ENCODE measurements around the gene SEMA4D.

GRCh38 chr9:89529243-89530035 is 31.5 kb upstream of the SEMA4D start:
- TF ChIP-seq FOXM1 (IDR thresholded peaks at IDR 0.05; ENCODE audit: borderline replicate concordance, low read depth) (no peak), ZBTB7A (IDR thresholded peaks at IDR 0.05; ENCODE audit: low read depth) (no peak), YY1 (IDR thresholded peaks at IDR 0.05; ENCODE audit: low read depth) (no peak), RAD21 (IDR thresholded peaks at IDR 0.05; ENCODE audit: low read depth) (no peak), EP300 (IDR thresholded peaks at IDR 0.05; ENCODE audit: borderline replicate concordance) (no peak), CEBPB (IDR thresholded peaks at IDR 0.05) (no peak), EGR1 (IDR thresholded peaks at IDR 0.05) (no peak), TAF1 (IDR thresholded peaks at IDR 0.05; ENCODE audit: low read depth) (no peak), CREB1 (IDR thresholded peaks at IDR 0.05; ENCODE audit: low read depth) (no peak)
- TF ChIP-seq, protein P1, sequence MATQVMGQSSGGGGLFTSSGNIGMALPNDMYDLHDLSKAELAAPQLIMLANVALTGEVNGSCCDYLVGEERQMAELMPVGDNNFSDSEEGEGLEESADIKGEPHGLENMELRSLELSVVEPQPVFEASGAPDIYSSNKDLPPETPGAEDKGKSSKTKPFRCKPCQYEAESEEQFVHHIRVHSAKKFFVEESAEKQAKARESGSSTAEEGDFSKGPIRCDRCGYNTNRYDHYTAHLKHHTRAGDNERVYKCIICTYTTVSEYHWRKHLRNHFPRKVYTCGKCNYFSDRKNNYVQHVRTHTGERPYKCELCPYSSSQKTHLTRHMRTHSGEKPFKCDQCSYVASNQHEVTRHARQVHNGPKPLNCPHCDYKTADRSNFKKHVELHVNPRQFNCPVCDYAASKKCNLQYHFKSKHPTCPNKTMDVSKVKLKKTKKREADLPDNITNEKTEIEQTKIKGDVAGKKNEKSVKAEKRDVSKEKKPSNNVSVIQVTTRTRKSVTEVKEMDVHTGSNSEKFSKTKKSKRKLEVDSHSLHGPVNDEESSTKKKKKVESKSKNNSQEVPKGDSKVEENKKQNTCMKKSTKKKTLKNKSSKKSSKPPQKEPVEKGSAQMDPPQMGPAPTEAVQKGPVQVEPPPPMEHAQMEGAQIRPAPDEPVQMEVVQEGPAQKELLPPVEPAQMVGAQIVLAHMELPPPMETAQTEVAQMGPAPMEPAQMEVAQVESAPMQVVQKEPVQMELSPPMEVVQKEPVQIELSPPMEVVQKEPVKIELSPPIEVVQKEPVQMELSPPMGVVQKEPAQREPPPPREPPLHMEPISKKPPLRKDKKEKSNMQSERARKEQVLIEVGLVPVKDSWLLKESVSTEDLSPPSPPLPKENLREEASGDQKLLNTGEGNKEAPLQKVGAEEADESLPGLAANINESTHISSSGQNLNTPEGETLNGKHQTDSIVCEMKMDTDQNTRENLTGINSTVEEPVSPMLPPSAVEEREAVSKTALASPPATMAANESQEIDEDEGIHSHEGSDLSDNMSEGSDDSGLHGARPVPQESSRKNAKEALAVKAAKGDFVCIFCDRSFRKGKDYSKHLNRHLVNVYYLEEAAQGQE (IDR thresholded peaks at IDR 0.05; ENCODE audit: low read depth): no peak
- TF ChIP-seq, protein P2, sequence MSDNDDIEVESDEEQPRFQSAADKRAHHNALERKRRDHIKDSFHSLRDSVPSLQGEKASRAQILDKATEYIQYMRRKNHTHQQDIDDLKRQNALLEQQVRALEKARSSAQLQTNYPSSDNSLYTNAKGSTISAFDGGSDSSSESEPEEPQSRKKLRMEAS (IDR thresholded peaks at IDR 0.05): no peak
- TF ChIP-seq, protein P3, sequence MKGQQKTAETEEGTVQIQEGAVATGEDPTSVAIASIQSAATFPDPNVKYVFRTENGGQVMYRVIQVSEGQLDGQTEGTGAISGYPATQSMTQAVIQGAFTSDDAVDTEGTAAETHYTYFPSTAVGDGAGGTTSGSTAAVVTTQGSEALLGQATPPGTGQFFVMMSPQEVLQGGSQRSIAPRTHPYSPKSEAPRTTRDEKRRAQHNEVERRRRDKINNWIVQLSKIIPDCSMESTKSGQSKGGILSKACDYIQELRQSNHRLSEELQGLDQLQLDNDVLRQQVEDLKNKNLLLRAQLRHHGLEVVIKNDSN (IDR thresholded peaks at IDR 0.05): no peak

All from Ishikawa (cell line).